Measurements from ENCODE around the gene TINAGL1. TPM values are rescaled to one million over a fixed set of nuclear protein-coding genes. Genes with fewer than 3 reads are reported as not detected.

The TINAGL1 gene
- total RNA-seq, 2 donors from 2014 or later, result 128 to 175 TPM

DNA sequence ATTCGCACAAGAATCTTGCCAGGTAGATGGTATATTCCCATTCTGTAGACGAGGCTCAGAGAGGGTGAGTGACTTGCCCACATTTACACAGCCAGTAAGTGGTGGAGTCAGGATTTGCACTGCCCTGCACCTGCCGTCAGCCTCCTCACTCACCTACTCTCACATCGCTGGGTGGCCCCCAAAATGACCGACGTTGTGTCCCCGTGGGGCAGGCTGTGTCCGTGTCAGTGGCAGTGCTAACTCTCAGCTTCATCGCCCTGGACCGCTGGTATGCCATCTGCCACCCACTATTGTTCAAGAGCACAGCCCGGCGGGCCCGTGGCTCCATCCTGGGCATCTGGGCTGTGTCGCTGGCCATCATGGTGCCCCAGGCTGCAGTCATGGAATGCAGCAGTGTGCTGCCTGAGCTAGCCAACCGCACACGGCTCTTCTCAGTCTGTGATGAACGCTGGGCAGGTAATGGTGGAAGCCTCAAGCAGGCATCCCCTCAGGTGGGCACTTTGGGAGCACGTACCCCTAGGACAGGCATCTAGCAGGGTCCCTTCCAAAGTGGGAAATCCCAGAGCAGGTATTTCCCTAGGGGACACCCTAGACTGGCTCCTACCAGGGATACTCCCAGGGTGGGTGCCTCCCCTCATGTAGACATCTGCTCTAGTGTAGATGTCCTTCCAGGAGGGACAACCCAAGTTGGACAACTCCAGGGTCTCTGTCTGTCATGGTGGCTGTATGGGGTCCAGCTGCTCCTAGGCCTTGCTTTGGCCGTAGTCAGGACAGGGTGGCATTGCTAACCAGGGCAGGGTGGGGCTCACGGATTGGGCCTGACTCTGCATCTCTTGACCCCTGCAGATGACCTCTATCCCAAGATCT, 44.5 kb downstream of the TINAGL1 start:
- DNase-seq (no peak), ATAC-seq (no peak)
- intact Hi-C loops (cut with DNase I), result no loop called here

DNA sequence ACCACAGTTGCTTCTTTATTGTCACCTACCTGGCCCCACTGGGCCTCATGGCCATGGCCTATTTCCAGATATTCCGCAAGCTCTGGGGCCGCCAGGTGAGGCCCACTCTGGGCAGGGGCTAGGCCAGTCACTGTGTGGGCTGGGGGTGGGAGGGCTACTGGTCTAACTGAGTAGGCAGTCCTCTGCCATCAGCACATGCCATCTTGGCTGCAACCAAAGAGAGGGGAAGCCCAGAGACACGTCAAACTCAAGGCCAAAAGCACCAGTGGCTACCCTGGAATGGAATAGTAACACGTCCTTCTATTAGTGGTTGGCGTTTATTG, 45.1 kb downstream of the TINAGL1 start:
- ATAC-seq, result no peak
- no peak for DNase-seq
- intact Hi-C loops (cut with DNase I), result no loop called here

DNA sequence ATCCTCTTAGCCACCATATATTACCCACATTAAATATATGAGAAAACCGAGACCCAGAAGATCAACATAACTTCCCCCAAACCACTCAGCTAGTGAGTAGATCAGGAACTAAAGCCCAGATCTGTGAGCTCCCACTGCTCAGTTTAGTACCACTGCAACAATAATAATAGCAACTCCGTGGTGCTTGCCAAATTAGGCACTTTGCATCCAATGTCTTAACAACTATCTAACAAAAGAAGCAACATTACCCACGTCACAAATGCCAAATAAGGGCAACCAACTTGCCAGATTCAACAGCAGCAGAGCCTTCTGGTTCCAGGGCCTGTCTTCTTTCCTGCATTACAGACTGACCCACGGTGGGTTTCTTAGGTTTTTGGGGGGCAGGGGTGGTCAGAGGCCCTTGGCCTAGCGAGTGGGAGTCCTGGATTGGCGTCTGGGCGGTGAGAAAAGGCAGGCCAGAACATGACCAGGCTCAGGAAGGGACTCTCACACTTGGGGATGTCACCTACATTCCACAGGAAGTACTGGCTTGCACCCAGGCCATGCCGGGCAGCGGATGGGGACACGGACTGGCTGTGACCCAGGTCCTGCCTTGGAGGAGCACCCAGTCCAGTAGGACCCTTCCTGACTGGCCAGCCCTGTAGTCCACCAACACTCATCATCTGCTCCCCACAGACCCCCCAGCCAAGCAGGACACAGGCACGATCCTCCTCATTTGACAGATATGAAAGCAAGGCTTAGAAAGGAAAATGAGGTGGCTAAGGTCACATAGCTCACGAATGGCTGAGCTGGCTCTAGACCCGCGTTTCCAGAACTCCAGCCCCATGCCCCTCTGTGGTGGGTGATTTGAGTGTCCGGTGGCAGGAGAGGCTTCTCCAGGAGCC, 45.8 kb downstream of the TINAGL1 start:
- no peak for ATAC-seq
- peak; percentile 49 for DNase-seq
- intact Hi-C loops (cut with DNase I), result no loop called here

DNA sequence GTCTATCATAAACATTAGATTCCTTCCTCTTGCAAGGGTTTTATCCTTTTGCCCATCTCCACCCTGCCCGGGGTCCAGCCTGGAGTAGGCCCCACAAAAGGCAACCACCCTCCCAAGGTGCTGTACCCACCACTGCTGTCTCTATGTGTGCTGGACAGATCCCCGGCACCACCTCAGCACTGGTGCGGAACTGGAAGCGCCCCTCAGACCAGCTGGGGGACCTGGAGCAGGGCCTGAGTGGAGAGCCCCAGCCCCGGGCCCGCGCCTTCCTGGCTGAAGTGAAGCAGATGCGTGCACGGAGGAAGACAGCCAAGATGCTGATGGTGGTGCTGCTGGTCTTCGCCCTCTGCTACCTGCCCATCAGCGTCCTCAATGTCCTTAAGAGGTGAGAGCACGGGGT, 47.0 kb downstream of the TINAGL1 start:
- intact Hi-C loops (cut with DNase I), result no loop called here
- ATAC-seq, result no peak
- DNase-seq, result no peak

DNA sequence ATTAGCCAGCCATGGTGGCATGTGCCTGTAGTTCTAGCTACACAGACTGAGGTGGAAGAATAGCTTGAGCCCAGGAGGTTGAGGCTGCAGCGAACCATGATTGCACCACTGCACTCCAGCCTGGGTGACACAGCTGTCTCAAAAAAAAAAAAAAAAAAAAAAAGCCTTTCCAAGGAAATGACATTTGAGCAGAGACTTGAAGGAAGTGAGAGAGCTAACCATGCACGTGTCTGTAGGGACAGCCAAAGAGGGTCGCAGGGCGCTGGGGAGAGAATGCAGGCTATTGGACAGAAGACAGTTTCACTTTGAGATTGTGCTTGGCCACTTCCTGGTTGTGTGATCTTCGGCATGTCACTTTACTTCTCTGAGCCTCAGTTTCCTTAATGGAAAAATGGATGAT, 48.0 kb downstream of the TINAGL1 start:
- intact Hi-C loops (cut with DNase I), result no loop called here
- DNase-seq, result no peak
- no peak for ATAC-seq

DNA sequence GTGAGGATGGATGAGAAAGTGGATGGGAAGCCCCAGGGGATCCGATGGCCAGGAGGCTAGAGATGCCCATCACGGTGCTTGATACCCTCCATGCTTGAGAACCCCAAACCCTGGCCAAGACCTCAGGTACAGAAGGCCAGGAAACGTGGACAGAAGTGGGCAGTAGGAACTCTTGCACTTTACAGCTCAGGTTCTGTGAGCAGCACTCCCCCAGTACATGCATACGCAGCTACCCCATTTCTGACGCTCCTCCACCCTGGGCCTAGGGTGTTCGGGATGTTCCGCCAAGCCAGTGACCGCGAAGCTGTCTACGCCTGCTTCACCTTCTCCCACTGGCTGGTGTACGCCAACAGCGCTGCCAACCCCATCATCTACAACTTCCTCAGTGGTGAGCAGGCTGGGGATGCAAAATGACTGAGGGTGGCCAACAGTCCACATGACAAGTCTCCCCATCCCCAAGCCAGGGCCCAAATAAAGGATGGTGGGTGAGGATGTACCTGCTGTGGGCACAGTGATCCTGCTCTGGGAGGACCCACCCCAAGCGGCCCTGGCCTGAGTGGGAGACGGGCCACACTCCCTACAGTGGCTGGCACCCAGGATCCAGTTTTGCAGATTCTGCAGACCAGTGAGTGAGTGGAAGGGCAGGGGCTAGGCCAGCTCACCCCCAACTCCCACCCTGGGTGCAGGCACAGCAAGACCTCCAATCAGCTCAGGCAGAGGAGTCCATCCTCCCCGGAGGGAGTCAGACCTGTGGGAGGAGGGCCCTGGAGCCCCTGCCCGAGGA, 48.6 kb downstream of the TINAGL1 start:
- no peak for ATAC-seq
- intact Hi-C loops (cut with DNase I), result no loop called here
- no peak for DNase-seq

DNA sequence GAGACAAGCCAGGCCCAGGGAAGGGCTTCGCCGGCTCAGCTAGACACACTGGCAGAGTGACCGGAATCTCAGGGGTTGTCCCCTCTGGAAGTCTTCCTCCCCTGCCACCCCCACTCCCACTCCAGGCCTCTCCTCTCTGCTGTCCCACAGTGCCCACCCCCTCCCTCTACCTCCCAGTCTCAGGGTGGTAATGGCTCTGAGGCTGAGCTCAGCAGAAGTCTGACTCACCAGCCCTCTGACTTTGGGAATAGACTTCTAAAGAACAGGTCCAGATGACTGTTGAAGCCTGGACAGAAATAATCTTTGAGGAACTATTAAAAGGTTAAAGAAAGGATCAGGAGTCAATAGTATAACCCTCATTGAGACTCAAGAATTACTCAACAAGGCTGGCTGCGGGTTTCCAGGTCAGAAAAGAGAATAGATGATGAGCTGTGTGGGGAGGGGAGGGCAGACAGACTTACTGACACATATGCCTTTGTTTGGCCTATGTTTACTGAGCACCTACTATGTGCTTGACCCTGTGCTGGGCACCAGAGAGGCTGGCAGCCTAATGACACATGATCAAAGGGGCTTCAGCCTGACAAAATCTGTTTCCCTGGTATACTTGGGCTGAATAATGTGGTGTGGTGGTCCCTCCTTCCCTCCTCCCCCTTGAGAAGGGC, 49.4 kb downstream of the TINAGL1 start:
- DNase-seq (no peak), ATAC-seq (peak in 1 of 2 donors; percentile 11)
- intact Hi-C loops (cut with DNase I), result no loop called here

DNA sequence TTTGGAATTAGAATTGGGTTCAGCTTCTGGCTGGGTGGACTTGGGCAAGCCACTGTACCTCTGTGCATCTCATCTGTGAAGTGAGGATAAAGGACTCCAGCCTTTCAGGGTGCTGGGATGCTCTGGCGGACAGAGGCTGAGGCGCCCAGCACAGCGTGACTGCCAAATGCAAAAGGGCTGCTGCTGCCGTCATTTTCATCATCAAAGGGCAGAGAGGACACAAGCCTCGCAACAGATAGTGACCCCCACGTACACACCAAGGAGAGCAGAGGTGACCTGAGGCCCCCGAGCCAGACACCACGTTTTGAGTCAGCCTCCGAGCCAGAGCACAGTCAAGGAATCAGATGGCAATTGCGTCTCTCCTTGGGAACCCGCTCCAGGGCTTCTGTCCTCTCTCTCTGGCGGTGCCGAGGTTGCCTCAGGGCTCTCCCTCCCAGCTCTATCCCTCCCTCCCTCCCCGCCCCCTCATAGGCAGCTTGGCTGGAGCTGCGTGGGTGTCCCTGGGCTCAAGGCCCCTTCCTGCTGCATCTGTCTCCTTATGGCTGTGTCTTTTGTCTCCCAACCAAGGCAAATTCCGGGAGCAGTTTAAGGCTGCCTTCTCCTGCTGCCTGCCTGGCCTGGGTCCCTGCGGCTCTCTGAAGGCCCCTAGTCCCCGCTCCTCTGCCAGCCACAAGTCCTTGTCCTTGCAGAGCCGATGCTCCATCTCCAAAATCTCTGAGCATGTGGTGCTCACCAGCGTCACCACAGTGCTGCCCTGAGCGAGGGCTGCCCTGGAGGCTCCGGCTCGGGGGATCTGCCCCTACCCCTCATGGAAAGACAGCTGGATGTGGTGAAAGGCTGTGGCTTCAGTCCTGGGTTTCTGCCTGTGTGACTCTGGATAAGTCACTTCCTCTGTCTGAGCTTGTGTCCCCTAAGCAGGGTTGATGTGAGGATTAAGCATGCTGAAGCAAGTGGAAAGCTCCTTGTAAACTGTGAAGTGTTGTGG, 50.2 kb downstream of the TINAGL1 start:
- no peak for DNase-seq
- peak; percentile 4 to 12 for ATAC-seq
- intact Hi-C loops (cut with DNase I), result no loop called here

DNA sequence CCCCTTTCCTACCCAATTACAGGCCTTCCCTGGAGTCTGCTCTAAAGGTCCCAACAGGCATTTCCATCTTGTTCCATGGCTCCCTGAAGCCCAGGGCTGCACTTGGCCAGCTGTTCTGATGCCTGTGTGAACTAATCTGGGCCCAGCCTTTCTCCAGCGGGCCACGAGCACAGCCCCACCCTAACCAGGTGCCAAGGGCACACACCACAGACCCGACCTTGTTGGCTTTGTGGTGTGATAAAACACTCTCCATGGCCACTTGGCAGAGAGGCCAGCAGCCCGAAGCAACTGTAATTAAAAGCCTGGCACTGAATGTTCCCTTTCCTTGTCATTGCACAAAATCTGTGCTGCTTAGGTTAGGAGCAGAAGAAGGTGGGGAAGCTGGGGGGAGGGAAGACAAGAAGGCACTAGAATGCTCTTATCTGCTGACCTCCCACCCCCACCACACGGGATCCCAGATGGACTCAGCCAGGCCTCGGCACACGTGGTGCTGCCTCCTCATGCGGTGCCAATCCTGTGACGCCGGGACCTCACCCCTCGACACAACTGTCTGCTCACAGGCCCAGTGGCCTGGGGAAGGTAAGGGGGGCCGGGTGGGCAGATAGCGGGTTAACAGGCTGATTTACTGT, 51.1 kb downstream of the TINAGL1 start:
- intact Hi-C loops (cut with DNase I), result no loop called here
- DNase-seq (peak; percentile 68), ATAC-seq (peak; percentile 67 to 74)

DNA sequence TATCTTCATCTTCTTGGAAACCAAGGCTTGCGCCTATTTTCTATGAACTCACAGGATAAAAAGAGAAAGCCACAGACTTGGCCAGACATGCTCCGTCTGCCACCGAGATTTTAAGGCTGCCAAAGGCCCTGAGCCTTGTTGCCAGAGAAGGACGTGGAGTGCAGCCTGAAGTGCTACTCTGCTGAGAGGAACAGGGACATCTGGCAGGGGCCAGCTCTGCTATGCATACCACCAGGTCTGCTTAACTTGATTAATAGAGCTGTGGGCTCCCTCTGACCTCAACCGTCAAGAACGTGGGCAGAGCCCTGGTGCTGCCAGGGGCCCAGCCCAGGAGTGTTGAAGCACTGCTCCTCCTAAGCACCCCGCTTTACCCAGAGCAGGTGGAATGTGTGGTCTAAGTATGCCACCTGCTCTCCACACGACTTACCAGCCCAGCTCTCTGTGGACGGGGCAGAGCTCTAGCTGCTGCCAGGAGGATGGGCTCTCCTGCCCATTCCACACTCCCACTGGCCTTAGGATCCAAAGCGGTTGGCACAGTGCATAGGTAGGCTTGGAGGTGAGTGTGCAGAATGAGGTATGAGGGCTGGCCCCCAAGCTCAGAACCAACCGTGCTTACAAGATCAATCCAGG, 51.7 kb downstream of the TINAGL1 start:
- ATAC-seq (peak; percentile 79 to 80), DNase-seq (peak; percentile 59)
- intact Hi-C loops (cut with DNase I), result no loop called here

DNA sequence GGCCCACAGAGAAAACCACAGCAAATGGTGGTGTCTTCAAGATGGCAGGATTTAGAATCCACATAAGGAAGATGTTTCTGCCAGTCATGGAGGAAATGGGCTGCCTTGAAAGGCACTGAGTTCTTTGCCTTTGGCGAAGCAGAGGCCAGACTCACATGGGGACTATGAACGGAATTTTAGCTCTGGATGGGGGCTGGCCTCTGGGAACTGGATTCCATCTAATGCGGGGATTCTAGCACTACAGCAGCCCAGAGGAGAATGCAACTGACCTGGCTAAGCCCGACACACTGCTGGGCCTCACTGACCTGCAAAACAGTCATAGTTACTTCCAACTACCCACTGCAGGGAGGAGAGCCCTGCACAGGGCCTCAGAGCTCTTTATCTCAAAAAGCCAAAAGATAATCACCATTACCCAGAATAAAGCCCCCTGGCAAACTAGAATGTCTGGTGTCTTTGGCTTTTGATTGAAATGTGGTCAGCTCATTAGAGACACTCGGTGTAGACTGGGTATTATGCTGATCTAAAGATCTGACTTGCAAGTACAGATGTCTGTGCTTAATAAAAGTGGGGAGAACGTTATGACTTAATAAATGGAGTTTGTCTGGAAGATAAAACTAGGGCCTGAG, 52.7 kb downstream of the TINAGL1 start:
- intact Hi-C loops (cut with DNase I), result no loop called here
- no peak for ATAC-seq
- DNase-seq, result no peak

DNA sequence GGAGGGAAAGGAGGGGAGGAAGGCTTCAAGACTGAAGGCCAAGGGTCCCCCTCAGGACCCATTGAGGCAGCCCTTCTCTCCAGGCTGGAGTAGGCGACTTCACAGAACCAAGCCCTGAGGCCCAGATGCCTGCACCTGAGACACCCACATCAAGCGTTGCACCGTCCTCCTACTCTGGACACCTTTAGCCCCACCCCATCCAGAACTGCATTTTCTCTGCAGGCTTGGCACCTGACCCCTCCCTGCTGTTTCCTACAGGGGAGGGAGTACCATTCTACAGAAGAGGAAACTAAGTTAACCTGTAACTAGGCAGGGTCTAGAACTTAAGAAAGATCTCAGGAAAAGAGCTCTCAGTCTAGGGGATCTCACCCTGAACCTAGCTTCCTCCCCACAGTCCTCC, 56.3 kb downstream of the TINAGL1 start:
- intact Hi-C loops (cut with DNase I), result no loop called here
- no peak for ATAC-seq

DNA sequence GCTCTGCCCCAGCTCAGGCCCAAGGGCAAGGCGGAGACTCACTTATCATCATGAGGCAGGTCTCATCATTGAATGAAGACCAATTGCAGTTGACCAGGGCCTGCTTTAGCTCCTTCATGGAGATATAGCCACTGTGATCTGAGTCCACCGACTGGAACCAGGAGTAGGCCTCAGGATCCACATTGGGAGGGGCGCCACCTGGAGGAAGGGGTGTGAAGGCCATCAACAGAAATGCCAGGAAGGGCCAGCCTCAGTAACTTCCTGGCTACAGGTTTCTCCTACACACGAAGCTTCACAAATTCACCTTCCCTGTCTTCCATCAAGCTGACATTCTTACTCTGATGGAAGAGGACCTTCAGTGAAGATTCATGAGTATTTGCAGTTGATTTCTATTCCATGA, 56.8 kb downstream of the TINAGL1 start:
- ATAC-seq, result no peak
- intact Hi-C loops (cut with DNase I), result no loop called here
- DNase-seq, result no peak

More for the DNA sequence above, 56.3 kb downstream of the TINAGL1 start:
- DNase-seq, result no peak

Data from left cardiac atrium (tissue), 4 donors.